Endometrial microvascular endothelial cells (primary cell): Measurements from ENCODE around the gene PEX19. TPM values are rescaled to one million over a fixed set of nuclear protein-coding genes. Genes with fewer than 3 reads are reported as not detected.
"Not testable (repeated sequence)": the region's sequence is repeated elsewhere in the genome, so short reads cannot be mapped to it uniquely, and the experiment has no call there.

ENCODE experiments used
- in situ Hi-C: cut with HindIII; loops from 2 replicates; pipeline ENCODE4 v1.10.0; 2017; ENCODE audit warnings: low sequenced_read_pairs, low pct_unique_long_range_greater_than_20kb; ENCODE audit errors: inconsistent ontology term
- total RNA-seq: library from RNA; depleted of rRNA; stranded (reverse); fragments of >200 nt; gene quantifications from one replicate; pipeline ENCODE4 v1.2.3, GENCODE V29; 2015; ENCODE audit errors: inconsistent ontology term

Gene PEX19, protein sequence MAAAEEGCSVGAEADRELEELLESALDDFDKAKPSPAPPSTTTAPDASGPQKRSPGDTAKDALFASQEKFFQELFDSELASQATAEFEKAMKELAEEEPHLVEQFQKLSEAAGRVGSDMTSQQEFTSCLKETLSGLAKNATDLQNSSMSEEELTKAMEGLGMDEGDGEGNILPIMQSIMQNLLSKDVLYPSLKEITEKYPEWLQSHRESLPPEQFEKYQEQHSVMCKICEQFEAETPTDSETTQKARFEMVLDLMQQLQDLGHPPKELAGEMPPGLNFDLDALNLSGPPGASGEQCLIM
- 75.4 TPM for total RNA-seq

DNA sequence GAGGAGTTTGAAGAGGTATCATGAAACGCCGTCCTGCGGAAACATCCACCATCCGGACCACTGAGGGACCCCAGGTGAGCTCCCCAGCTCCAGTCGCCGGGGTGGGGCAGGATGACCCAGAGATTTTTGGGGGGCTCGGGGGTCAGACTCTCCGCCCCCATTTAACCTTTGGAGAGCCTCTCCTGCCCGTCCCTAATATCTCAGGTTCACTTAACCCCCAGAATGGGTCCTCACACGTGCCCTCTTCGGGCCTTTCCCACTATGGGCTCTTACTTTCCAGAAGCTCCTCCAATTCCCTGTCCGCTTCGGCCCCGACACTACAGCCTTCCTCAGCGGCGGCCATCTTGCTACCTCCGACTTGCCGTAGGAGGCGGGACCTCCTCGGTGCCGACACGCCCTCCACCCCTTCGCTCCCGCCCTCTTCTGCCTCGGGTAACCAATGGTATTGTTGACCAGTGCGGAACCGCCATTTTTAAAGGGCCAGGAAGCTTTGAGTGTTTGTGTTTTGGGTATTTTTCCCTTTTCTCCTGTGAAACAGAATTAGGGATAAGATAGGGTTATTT is at the start of gene PEX19:
Gene PEX19, minus strand, starts transcription at position 352 of the 563 bp plus-strand sequence. Its CDS starts 9 bp downstream, at position 343.
- in situ Hi-C loops: no loop called here

DNA sequence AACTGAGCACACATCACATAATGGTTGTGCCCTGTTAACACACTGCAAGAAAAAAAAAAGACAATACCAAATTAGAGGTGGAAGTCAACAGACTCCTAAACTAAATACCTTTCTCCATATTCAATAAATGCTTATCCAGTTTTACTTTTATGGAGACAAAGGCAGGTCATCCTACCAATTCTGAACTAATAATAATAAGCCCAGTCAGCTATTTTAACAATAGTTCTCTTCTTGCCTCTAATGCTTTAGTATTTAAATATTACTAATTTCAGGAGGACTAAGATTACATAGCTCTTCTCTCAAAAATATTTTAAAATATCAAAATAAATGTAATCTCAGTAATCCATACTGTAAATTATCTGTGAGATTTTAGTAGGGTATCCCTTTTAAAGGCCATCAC is 47.6 kb upstream of the PEX19 start:
- in situ Hi-C loops: no loop called here

DNA sequence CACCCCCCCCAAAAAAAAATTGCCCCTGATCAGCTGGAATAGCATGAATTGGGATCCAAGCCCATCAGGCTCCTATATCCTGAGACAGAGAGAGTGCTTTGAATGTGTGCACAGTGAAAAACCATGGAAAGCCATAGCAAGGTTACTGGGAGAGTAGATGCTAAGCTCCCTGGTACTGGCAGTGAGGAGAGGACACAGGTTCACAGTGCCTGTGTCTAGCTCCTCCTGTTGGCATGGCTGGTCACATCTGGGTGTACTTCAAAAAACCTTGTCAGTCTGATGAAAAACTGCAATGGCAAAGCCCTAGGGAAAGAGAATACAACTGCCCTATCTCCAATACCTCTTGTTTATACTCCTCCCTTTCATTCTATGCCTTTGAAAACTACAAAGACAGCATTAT is 45.2 kb upstream of the PEX19 start:
- in situ Hi-C loops: no loop called here

DNA sequence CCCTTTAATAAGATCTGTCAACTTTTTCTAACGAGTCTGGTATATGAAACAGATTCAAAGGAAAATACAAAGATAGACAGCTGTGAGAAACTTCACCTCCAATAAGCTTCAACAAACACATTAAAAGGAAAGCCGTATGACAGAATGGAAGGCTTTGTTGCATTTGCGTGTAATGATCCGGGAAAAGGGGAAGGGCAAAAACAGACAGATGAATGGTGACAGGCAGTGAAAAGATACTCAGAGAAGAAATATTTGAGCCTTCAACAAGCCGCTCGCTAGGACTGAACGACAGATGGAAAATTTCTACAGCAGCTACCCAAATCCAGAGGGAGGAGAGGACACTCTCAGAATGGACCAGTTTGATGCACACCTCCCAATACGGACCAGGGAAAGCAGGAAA is 43.3 kb upstream of the PEX19 start:
- in situ Hi-C loops: no loop called here

DNA sequence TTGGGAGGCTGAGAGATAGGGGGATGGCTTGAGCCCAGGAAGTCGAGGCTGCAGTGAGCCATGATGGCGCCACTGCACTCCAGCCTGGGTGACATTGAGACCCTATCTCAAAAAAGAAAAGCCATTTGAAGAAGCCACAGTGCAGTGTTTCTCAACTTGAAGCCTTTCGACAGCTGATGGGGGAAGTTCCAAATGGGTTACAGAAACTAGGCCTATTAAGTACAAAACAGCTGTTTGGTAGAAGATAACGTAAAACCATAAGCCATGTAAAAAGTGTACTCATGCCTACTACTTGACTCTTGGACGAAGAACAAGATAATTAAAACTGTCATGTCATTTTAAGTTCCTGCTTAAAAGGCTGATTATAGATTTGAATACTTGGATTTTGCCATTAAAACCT is 41.5 kb upstream of the PEX19 start:
- in situ Hi-C loops: no loop called here

DNA sequence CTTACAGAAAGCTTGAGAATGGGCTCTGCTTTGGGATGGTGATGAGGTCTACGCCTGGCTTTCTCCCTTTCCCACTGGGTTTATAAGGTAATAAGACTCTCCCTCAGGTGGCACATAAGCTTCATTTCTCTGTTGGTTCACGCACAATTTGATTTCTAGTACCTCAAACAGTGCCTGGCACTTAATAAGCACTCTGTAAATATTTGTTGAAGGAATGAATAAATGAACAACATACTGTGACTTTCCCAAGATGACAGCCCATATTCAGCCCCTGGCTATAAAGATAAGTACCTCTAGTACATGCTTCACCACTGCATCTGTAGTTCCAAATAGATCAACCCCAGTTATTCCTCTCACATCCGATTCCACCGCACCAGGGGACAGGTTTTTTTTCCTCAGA is 40.3 kb upstream of the PEX19 start:
- in situ Hi-C loops: no loop called here

DNA sequence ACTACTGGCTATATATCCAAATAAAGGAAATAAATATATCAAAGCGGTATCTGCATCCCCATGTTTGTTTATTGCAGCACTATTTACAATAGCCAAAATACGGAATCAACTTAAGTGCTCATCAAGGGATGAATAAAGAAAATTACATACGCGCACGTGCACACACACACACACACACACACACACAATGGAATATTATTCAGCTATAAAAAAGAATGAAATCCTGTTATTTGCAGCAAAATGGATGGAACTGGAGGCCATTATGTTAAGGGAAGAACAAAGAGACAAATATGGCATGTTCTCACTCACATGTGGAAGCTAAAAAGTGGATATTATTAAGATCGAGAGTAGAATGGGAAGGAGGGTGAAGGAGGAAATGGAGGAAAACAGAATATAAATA is 37.9 kb upstream of the PEX19 start:
- in situ Hi-C loops: no loop called here

DNA sequence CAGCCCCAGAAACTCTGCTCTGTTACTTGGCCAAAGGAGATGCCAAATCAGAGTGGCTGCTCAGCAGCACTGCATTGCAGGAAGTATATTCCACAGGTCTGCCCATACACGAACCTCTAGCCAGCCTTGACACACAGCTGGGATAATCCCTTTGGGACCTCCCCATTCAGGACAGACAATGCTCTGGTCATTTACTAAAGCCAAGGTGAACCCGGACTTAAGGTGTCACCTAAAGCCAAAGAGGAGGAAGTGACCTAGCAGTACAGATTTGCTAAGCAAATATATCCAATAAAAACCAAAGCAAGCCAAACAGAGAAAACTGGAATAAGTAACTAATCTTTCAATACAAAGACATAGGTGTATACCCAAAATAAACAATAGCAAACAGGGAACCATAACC is 30.4 kb upstream of the PEX19 start:
- in situ Hi-C loops: no loop called here

DNA sequence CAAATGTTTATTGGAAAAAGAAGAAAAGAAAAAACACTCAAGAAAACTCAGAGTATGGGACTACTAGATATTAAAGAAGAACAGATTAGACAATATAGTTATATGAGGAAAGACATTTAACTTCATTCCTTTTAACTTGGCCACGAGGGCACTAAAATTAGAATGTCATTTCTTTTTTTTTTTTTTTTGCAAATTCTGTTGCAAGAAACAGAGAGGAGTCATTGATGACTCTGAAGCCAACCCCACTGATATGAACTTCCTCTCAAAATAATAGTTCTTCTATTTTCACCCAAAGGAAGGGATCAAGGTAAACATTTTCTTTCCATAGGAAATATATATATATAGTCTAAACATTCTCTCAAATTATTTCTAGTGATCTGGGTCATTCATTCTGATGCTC is 24.6 kb upstream of the PEX19 start:
- in situ Hi-C loops: no loop called here

DNA sequence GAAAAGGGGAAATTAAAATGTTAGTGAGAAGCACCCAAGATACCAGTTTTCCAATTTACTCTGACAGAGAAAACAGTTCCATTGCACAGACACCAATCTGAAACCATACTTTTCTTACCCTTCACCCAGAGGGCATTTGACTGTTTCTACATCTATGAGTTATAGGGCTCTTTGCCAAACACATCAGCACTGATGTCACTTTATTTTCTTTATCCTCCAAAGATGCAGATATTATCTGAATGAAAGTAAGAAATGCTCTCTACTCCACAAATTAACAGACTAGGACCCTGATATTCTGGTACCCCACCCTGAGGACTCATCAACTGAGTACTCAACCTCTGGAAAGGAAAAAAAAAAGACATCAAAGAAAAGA is 24.2 kb upstream of the PEX19 start:
- in situ Hi-C loops: no loop called here

DNA sequence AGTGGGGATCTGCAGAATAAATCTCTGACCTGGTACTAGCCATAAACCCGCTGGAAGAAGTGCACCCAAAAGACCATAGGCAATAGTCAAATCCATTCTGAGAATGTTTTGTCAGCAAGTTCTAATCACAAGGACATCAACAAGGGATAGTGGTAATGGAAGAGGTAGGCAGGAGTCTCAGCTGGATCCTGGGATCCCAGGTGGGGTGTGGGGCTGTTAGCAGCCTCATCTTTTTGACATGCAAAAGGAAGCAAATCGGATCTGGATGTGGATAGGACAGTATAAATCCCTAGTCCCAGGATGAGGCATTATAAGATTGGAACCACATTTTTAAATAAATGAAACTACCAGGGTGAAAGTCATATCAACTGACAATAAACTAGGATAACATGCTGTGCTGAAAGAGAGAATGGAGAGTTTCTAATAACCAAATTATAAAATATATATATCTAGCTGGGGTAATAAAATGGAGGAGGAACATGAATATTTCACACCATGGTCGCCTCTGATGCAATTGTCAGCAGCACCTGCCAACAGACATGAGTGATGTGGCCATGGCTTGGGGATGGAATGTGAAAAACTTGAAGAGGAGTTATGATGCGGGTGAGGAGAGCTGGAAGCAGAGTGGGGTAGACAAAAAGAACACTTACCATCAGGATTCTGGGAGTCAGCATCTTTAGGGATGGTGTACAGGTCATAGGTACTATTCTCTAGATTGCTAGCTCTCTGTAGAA is 23.7 kb upstream of the PEX19 start:
- in situ Hi-C loops: no loop called here

DNA sequence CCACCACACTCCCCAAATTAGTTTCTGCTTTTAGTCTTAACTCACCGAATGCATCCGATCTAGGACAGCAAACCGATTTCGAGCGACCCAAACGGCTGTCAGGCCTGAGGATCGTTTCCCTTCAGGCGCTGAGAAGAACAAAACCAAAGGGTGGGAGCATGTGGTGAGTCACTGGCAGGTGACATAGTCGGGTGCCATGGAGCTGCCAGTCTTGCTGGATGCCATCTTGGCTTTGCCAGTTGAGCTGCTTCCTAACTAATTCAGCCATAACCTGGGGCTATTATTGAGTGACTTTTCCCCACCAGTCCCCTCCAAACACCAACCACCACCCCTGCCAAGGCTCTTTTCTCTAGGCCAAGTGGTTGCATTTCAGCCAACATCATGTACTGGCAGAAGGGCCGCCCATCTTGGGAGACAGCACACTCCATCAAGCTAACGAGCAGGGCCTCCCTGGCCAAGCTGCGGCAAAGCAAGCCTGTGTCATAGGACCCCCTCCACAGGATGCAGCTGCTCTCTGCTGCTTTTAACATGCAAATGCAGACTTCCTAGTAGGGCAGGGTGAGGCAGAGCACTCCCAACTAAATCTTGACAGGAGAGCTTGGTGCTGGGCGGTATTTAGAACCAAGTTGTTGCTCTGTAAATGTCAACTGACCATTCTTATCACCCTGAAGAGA is 22.3 kb upstream of the PEX19 start:
- in situ Hi-C loops: no loop called here

DNA sequence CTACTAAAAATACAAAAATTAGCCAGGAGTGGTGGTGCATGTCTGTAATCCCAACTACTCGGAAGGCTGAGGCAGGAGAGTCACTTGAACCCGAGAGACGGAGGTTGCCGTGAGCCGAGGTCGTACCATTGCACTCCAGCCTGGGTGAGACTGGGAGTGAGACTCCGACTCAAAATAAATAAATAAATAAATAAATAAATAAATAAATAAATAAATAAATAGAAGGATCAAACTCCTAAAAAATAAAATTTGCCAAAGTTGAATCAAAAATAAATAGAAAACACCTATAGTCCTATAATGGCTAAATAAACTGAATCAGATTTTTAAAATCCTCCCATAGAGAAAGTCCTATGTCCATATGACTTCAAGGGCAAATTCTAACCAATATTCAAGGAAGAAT is 15.2 kb upstream of the PEX19 start:
- in situ Hi-C loops: no loop called here

DNA sequence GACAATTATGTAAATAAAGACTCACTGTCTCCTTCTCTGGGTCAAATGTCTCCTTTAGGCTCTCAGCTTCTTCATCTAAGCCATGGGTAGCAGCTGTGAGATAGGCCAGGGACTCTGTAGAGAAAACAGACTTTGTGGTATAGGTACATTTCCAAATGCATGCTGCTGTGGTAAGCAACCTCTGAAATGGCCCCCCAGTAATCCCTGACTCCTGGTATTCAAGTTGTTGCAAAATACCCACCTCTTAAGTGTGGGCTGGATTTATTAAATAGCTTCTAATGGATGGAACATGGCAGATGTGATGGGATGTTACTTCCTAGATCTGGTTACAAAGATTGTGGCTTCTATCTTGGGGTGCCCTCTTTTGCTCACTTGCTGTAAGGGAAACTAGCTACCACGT is 11.1 kb upstream of the PEX19 start:
- in situ Hi-C loops: no loop called here

DNA sequence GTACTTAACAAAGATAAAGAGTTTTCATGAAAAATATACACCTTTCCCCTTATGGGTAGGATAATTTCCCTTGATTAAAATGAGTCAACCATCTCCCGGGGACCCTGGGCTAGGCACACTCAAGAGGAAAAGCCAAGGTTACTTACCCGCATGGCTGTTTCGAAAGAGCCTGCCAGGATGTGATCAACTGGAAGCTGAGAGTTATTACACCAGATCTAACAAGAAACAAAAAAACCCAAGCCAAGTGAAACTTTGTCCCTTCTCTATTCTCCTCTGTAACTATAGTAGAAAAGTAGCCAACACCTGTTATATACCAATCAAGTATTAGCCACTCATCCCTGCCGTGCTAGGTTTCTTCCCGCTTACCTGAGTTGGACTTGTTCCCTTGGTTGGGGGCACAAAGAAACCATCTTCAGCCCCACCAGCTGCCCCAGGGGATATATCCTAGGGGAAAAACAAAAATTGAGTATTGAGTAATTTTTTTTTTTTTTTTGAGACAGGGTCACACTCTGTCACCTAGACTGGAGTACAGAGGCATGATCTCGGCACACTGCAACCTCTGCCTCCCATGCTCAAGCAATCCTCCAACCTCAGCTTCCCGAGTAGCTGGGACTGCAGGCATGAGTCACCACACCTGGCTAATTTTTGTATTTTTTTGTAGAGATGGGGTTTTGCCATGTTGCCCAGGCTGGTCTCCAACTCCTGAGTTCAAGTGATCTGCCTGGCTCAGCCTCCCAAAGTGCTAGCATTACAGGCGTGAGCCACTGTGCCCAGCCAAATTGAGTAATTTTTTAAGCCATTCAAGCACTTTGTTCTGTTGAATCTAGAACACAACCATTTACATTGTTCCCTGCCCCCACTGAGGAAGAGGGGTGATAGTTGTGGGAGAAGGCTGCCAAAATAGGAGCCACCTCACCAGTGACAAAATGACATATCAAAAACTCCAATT is 8.4 kb upstream of the PEX19 start:
- in situ Hi-C loops: no loop called here

DNA sequence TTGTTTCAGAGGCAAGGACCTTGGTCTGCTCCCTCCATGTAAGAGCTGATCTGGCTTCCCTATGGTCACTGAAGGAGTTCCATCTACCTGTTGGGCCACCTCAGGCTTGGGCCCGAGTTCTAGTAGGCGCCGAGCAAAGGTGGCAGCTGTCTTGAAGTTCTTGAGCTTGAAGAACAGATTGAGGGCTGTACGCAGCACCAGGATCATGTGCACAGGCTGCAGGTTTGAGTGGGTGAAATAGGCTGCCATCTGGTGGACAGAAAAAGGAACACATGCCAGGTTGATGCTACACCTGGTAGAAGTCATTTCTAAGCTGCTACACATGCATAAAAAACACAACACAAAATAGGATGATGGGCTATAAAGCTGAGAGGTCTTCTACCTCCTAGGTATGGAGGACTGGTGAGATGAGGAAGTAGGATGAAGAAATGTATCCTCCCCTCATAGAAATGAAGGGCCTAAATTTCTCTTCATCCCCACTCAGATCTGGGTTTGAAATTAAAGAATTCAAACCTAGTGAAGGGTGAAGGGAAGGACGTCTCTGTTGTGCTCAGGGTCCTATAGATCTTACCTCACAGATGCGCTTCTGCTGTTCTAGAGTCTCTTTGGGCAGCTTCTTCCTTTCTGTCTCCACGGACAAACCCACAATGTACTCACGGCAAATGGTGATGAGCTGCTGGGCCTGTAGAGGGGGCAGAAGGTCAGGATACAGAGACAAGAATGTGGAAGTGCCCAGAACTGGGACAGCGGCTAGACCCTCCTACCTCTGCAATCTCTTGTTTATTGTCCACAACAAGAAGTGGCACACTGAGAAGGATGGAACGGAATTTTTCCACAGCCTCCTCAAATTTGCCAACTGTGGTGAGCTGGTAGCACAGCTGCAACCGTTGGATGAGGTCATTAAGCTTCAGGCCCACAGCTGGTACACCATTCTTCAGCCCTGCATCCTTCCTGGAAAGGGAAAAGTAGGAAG is 6.6 kb upstream of the PEX19 start:
- in situ Hi-C loops: no loop called here

DNA sequence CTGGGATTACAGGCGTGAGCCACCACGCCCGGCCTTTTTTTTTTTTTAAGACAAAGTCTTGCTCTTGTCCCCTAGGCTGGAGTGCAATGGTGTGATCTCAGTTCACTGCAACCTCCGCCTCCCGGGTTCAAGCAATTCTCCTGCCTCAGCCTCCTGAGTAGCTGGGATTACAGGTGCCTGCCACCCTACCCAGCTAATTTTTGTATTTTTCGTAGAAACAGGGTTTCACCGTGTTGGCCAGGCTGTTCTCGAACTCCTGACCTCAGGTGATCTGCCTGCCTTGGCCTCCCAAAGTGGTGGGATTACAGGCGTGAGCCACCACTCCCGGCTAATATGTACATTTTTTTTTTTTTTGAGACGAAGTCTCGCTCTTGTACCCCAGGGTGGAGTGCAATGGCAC is 2.8 kb upstream of the PEX19 start:
- in situ Hi-C loops: not testable (repeated sequence)

DNA sequence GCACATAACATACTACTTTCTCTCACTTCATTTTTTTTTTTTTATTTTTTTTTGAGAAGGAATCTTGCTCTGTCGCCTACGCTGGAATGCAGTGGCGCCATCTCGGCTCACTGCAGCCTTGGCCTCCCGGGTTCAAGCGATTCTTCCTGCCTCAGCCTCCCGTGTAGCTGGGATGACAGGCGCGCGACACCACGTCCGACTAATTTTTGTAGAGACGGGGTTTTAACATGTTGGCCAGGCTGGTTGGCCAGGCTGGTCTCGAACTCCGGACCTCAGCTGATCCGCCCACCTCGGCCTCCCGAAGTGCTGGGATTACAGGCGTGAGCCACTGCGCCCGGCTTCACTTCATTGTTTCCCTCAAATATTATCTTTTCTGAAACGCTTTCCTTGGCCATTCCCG is 573 bp upstream of the PEX19 start:
- in situ Hi-C loops: no loop called here
